HepG2 (cell line): Measurements from ENCODE around the gene TMC2. TPM values are rescaled to one million over a fixed set of nuclear protein-coding genes. Genes with fewer than 3 reads are reported as not detected.

Source experiments
- CBX2 ChIP-seq, 2 experiments: fragments of 200-600 bp in 1 of 2; sonication (generic); formaldehyde crosslinking in 1 of 2; IDR thresholded peaks; 2 replicates each; pipeline versions ENCODE4 v1.7.0 to v1.8.1; 2018 to 2022; ENCODE audit warnings: low read depth in 2 of 2, low read length in 1 of 2, mild to moderate bottlenecking in 1 of 2, missing genetic modification reagents in 1 of 2
- GLI4 ChIP-seq: sonication (generic); formaldehyde crosslinking; IDR thresholded peaks from 2 replicates; pipeline ENCODE4 v1.5.1; 2020; ENCODE audit warnings: missing genetic modification reagents, mild to moderate bottlenecking, moderate library complexity, borderline replicate concordance
- ZNF687 ChIP-seq: sonication (generic); formaldehyde crosslinking; IDR thresholded peaks from 2 replicates; pipeline ENCODE4 v1.5.1; 2020; ENCODE audit warnings: mild to moderate bottlenecking, missing genetic modification reagents, moderate library complexity
- ZNF770 ChIP-seq: sonication (generic); formaldehyde crosslinking; IDR thresholded peaks from 2 replicates; pipeline ENCODE4 v1.5.0; 2020; ENCODE audit warnings: mild to moderate bottlenecking, missing genetic modification reagents
- ZNF788 ChIP-seq: sonication (generic); formaldehyde crosslinking; IDR thresholded peaks from 2 replicates; pipeline ENCODE4 v1.5.0; 2020; ENCODE audit warnings: mild to moderate bottlenecking, missing genetic modification reagents, borderline replicate concordance
- polyA plus RNA-seq, 8 experiments: library from polyadenylated mRNA; depleted of rRNA in 3 of 8; stranded (reverse) in 7 of 8; unstranded in 1 of 8; fragments of >200 nt; fragmentation: Illumina TruSeq in 4 of 8; extraction: Trizol in 4 of 8; gene quantifications; 2 replicates each; pipeline versions ENCODE4 v1.2.1 to v1.2.3, GENCODE V29; 2011 to 2016; ENCODE audit warnings: low read depth in 4 of 8, missing spikeins in 1 of 8, mixed read lengths in 1 of 8; ENCODE audit not compliant: insufficient read depth in 1 of 8
- total RNA-seq, 5 experiments: library from RNA; depleted of rRNA; stranded (reverse); fragments of >200 nt; fragmentation: Illumina TruSeq; extraction: Trizol; gene quantifications; 2 replicates each; pipeline ENCODE4 v1.2.3, GENCODE V29; 2016; ENCODE audit warnings: low read depth in 1 of 5
- TF ChIP-seq, protein P1 (sequence below): sonication (generic); formaldehyde crosslinking; IDR thresholded peaks from 2 replicates; pipeline ENCODE4 v1.5.0; 2020; ENCODE audit warnings: missing genetic modification reagents, mild to moderate bottlenecking, borderline replicate concordance

TMC2 gene
- total and polyA plus RNA-seq, 2 of the 13 experiments (the other 11 are each of a cell fraction or from before 2014, with no cell fraction given): not detected

DNA sequence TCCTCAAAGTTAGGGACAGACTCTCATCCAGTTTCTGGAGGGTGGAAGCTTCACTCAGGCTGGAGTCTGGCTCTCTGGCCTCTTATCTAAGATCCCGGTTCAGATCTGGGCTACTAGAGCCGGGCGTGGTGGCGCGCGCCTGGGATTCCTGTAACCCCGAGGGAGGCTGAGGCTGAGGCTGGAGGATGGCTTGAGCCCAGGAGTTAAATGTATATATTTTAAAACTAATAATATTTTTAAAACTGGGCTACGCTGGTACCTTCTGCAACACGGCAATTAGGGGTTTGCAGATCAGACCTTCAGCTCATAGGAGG lies 26.9 kb upstream of the TMC2 start (continued):
- TF ChIP-seq ZNF687 (CRISPR knock-in tag): peak; percentile 60
- 0 out of 2 replicates have a peak, but pooled peaks have one; percentile 52 for TF ChIP-seq ZNF788
- TF ChIP-seq ZNF770 (CRISPR knock-in tag): peak; percentile 70
- TF ChIP-seq GLI4: no peak
- TF ChIP-seq CBX2 (IDR thresholded peaks at IDR 0.05; ENCODE audit: low read depth, low read length): no peak
- 0 out of 2 replicates have a peak, but pooled peaks have one; percentile 2 for TF ChIP-seq CBX2 (CRISPR knock-in tag; IDR thresholded peaks at IDR 0.05; ENCODE audit: low read depth)
- TF ChIP-seq, protein P1, sequence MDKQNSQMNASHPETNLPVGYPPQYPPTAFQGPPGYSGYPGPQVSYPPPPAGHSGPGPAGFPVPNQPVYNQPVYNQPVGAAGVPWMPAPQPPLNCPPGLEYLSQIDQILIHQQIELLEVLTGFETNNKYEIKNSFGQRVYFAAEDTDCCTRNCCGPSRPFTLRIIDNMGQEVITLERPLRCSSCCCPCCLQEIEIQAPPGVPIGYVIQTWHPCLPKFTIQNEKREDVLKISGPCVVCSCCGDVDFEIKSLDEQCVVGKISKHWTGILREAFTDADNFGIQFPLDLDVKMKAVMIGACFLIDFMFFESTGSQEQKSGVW (CRISPR knock-in tag): no peak
